Spinal cord (tissue), 10 donors: ENCODE measurements around the gene ROBO3. TPM values are rescaled to one million over a fixed set of nuclear protein-coding genes. Genes with fewer than 3 reads are reported as not detected.

ENCODE experiments used
- DNase-seq, 6 donors: peaks; one replicate each; pipeline versions ENCODE4 v3.0.0 to v3.0.0-alpha.2; 2013 to 2015; ENCODE audit warnings: low spot score in 6 of 6, low read depth in 4 of 6
- H3K27ac ChIP-seq: one replicate; pipeline ENCODE4 v1.5.1; 2013; ENCODE audit warnings: low read depth, low read length, control low read depth
- H3K27me3 ChIP-seq: one replicate; pipeline ENCODE4 v1.6.1; 2013; ENCODE audit warnings: low read length; ENCODE audit not compliant: control insufficient read depth, insufficient read depth
- H3K36me3 ChIP-seq: one replicate; pipeline ENCODE4 v1.6.1; 2013; ENCODE audit warnings: low read length; ENCODE audit not compliant: control insufficient read depth, insufficient read depth
- H3K4me1 ChIP-seq: one replicate; pipeline ENCODE4 v1.6.1; 2013; ENCODE audit warnings: low read length; ENCODE audit not compliant: control insufficient read depth, insufficient read depth
- H3K4me3 ChIP-seq: one replicate; pipeline ENCODE4 v1.5.1; 2013; ENCODE audit warnings: low read depth, low read length, control low read depth
- H3K9me3 ChIP-seq: one replicate; pipeline ENCODE4 v1.6.1; 2013; ENCODE audit warnings: low read length; ENCODE audit not compliant: control insufficient read depth, insufficient read depth
- WGBS: methylation state at CpG from one replicate; pipeline ENCODE4 v1.1.5; 2013; ENCODE audit warnings: missing lambda C conversion rate; ENCODE audit not compliant: insufficient coverage; 5-methylcytosine and 5-hydroxymethylcytosine counted together
- polyA plus RNA-seq, 2 donors: library from polyadenylated mRNA; unstranded; fragments of 120-200 nt; gene quantifications; one replicate each; pipeline ENCODE4 v1.2.1, GENCODE V29; 2013; ENCODE audit not compliant: insufficient read length in 2 of 2
- total RNA-seq, 2 donors: library from RNA; depleted of rRNA in 1 of 2; stranded (reverse); fragments of 120-200 nt in 1 of 2; fragments of >200 nt in 1 of 2; gene quantifications; one replicate each; pipeline versions ENCODE4 v1.2.3 to v1.2.4, GENCODE V29; 2013 to 2014
- donor health status: healthy.

Gene ROBO3
- total and polyA plus RNA-seq, 4 donors: 14.8 to 81.5 (median 59.1) TPM

- peaks cover 40% of the 10 kb centered on the region for H3K4me1 ChIP-seq
- no peak for DNase-seq
- H3K4me3 ChIP-seq: no peak overlapping the region
- H3K27ac ChIP-seq: no peak overlapping the region
- H3K36me3 ChIP-seq: peaks cover 13% of the 10 kb centered on the region
- peaks cover 30% of the 10 kb centered on the region for H3K27me3 ChIP-seq
- 92% methylated on average over 7 of the region's 7 CpGs for WGBS
- H3K9me3 ChIP-seq: no peaks in the 10 kb centered on the region
Observed at GRCh38 chr11:124874571-124875255, 9.5 kb downstream of the ROBO3 start.

DNA sequence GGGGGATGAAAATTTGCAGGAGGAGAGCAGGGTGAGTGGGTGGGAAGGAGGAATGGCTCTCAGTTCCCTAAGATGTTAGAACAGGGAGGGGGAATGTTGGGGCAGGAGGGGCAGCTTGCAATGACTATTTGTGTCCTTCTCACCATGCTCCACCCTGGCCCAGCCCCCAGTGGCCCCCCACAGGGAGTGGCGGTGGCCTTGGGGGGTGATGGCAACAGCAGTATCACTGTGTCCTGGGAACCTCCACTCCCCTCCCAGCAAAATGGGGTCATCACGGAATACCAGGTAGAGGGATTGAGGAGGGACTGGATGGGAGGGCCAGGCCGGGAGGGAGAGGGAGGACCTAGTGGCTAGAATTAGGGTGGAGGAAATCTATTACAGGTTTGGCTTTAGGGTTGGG, 10.2 kb downstream of the ROBO3 start:
- Histone ChIP-seq H3K4me3 (peak overlapping the region; percentile 75), H3K36me3 (peaks cover 20% of the 10 kb centered on the region), H3K27ac (peak overlapping the region; percentile 93), H3K9me3 (no peaks in the 10 kb centered on the region), H3K4me1 (peaks cover 45% of the 10 kb centered on the region), H3K27me3 (peaks cover 23% of the 10 kb centered on the region)
- no peak for DNase-seq
- no CpG with 5 or more reads among the region's 3 CpGs for WGBS

DNA sequence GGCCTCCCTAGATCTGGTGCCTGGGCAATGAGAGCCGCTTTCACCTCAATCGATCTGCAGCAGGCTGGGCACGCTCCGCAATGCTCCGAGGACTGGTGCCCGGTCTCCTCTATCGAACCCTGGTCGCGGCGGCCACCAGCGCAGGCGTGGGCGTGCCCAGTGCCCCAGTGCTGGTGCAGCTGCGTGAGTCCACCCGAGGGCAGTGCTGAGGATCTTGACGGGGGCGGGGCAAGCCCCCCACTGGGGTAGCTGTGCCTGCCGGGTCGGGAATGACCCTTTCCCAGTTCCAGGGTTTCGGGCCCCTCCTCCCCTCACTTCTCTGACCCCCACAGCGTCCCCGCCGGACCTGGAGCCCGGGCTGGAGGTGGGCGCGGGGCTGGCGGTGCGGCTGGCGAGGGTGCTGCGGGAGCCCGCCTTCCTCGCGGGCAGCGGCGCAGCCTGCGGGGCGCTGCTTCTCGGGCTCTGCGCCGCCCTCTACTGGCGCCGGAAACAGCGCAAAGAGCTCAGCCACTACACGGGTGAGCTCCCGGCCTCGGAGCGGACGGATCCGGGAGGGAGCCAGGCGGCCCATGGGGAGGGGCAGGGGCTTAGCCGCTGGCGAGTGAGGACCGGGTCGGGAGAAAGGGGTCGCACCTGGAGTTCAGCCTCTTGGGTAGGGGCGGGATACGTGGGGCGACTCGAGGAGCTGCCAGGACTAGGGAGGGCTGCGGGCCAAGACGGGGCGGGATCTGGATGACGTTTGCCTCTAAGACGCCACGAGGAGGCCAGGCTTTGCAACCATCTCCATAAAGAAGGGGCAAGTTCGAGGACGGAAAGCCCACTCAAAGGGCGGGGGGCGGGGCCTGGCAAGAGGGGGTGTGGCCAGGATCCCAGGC, 10.9 kb downstream of the ROBO3 start:
- WGBS: under 1% methylated on average over 65 of the region's 69 CpGs

GRCh38 chr11:124876818-124877630, 11.8 kb downstream of the ROBO3 start:
- no peak for DNase-seq
- peaks cover 45% of the 10 kb centered on the region for H3K4me1 ChIP-seq
- H3K27ac ChIP-seq: peak overlapping the region; percentile 29
- H3K36me3 ChIP-seq: peaks cover 22% of the 10 kb centered on the region
- H3K4me3 ChIP-seq: peak overlapping the region; percentile 75
- WGBS: 19% methylated on average over 28 of the region's 30 CpGs
- H3K27me3 ChIP-seq: peaks cover 13% of the 10 kb centered on the region
- H3K9me3 ChIP-seq: no peaks in the 10 kb centered on the region

More for the DNA sequence above, 10.9 kb downstream of the ROBO3 start:
- Histone ChIP-seq H3K36me3 (peaks cover 22% of the 10 kb centered on the region), H3K4me3 (peak overlapping the region; percentile 75), H3K27ac (peak overlapping the region; percentile 93), H3K27me3 (peaks cover 17% of the 10 kb centered on the region), H3K9me3 (no peaks in the 10 kb centered on the region), H3K4me1 (peaks cover 45% of the 10 kb centered on the region)
- DNase-seq: peak; percentile 84 to 98 (median 88)

GRCh38 chr11:124877631-124877909, 12.3 kb downstream of the ROBO3 start:
- H3K4me3 ChIP-seq: peak overlapping the region; percentile 75
- peaks cover 22% of the 10 kb centered on the region for H3K36me3 ChIP-seq
- no peak overlapping the region for H3K27ac ChIP-seq
- 28% methylated on average over 4 of the region's 10 CpGs for WGBS
- DNase-seq: no peak
- H3K9me3 ChIP-seq: no peaks in the 10 kb centered on the region
- peaks cover 8% of the 10 kb centered on the region for H3K27me3 ChIP-seq
- peaks cover 45% of the 10 kb centered on the region for H3K4me1 ChIP-seq

- no peaks in the 10 kb centered on the region for H3K9me3 ChIP-seq
- H3K27me3 ChIP-seq: peaks cover 2% of the 10 kb centered on the region
- H3K4me1 ChIP-seq: peaks cover 45% of the 10 kb centered on the region
- DNase-seq: no peak
- 78% methylated on average over 9 of the region's 17 CpGs for WGBS
- peaks cover 22% of the 10 kb centered on the region for H3K36me3 ChIP-seq
- no peak overlapping the region for H3K27ac ChIP-seq
- peak overlapping the region; percentile 75 for H3K4me3 ChIP-seq
Observed at GRCh38 chr11:124877910-124878758, 12.9 kb downstream of the ROBO3 start.

DNA sequence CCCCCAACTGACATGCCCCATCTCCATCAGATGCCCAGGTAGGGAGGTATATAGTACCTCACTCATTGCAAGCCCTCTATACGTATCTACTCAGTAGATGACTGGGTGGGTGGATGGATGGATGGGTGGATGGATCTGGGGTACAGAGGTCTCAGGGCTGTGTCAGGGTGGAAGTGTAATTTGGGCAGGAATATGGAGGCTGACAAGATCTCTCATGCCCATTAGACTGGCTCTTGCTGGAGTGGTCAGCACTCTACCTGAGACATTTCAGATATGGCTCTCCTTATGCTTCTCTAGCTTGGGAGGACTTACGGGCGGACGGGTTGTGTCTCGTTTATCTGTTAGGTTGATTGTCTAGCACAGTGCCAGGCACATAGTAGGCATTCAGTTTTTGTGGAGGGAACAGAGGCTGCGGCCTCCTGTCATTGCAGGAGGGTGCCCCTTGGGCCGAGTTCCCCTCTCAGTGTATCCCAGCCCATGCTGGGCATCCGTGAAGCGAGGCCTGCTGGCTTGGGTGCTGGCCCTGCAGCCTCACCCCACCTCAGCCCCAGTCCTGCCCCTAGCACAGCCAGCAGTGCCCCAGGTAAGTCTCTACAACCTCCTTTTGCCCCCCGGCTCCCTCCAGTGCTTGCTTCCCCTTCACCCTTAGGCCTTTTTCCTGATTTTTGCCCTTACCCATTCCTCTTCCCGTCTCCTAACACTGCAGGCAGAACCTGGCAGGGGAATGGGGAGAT, 13.7 kb downstream of the ROBO3 start:
- H3K27ac ChIP-seq: no peak overlapping the region
- 90% methylated on average over 5 of the region's 11 CpGs for WGBS
- DNase-seq: no peak
- H3K36me3 ChIP-seq: peaks cover 22% of the 10 kb centered on the region
- no peaks in the 10 kb centered on the region for H3K27me3 ChIP-seq
- no peaks in the 10 kb centered on the region for H3K9me3 ChIP-seq
- H3K4me1 ChIP-seq: peaks cover 45% of the 10 kb centered on the region
- H3K4me3 ChIP-seq: no peak overlapping the region

DNA sequence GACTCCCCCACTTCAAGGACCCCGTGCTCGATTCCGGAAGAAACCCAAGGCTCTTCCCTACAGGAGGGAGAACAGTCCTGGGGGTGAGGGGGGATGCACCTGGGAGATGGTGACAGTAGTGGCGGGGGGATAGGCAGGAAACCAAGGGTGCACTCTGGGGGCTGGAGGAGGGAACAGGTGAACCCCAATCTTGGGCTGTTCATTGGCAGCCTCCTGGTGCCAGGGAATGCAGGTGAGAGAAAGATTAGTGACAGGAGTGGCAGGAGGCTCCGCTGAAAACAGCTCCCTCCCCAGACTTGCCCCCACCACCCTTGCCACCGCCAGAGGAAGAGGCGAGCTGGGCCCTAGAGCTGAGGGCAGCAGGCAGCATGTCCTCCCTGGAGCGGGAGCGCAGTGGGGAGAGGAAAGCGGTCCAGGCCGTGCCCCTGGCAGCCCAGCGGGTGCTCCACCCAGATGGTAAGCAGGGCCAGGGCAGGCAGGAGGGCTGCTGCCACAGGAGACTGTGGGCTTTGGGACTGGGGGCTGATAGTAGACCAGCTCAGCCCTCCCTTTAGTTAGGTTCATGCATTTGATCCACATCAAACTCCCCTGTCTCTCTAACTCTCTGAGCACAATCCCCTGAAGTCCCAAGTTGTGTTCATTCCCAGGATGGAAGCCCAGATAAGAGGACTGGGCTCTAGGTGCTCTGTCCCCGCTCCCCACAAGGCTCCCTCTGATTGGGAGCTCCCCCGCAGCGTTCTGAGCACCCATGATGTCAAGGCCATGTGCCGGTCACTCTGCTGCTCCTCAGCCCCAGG, 14.5 kb downstream of the ROBO3 start:
- H3K36me3 ChIP-seq: peaks cover 22% of the 10 kb centered on the region
- no peaks in the 10 kb centered on the region for H3K27me3 ChIP-seq
- H3K4me3 ChIP-seq: no peak overlapping the region
- DNase-seq: no peak
- no peak overlapping the region for H3K27ac ChIP-seq
- 96% methylated on average over 11 of the region's 16 CpGs for WGBS
- H3K4me1 ChIP-seq: peaks cover 45% of the 10 kb centered on the region
- no peaks in the 10 kb centered on the region for H3K9me3 ChIP-seq
